ENCODE results near the gene STX10. TPM values are rescaled to one million over a fixed set of nuclear protein-coding genes. Genes with fewer than 3 reads are reported as not detected.
A peak's percentile ranks its signal among the peaks of the same experiment; 100 is the strongest.

Gene STX10
- total RNA-seq, 1 donor from 2014 or later: 42.9 TPM

- Mint-ChIP-seq H3K27ac (ENCODE audit: unreplicated experiment) (peak overlapping the region; percentile 51), H3K4me1 (ENCODE audit: low read depth) (peaks cover 20% of the 10 kb centered on the region), H3K4me3 (ENCODE audit: unreplicated experiment) (no peak overlapping the region), H3K9me3 (ENCODE audit: low read depth) (no peaks in the 10 kb centered on the region), H3K36me3 (ENCODE audit: low read depth) (peaks cover 7% of the 10 kb centered on the region), H3K27me3 (ENCODE audit: low read depth) (no peaks in the 10 kb centered on the region)
- TF ChIP-seq CTCF (IDR thresholded peaks at IDR 0.05): no peak
- no peak for DNase-seq (ENCODE audit: low spot score)
These were observed 11.3 kb downstream of the STX10 start for GRCh38 chr19:13138916-13139198.

GRCh38 chr19:13138171-13138915 is 11.8 kb downstream of the STX10 start:
- no peak overlapping the region for H3K27ac Mint-ChIP-seq (ENCODE audit: unreplicated experiment)
- DNase-seq (ENCODE audit: low spot score): no peak

GRCh38 chr19:13137290-13137794 is 12.8 kb downstream of the STX10 start:
- TF ChIP-seq CTCF (IDR thresholded peaks at IDR 0.05): no peak
- H3K4me3 Mint-ChIP-seq (ENCODE audit: unreplicated experiment): no peak overlapping the region
- no peak overlapping the region for H3K27ac Mint-ChIP-seq (ENCODE audit: unreplicated experiment)
- no peaks in the 10 kb centered on the region for H3K27me3 Mint-ChIP-seq (ENCODE audit: low read depth)
- no peak for DNase-seq (ENCODE audit: low spot score)
- peaks cover 9% of the 10 kb centered on the region for H3K36me3 Mint-ChIP-seq (ENCODE audit: low read depth)
- H3K4me1 Mint-ChIP-seq (ENCODE audit: low read depth): peaks cover 9% of the 10 kb centered on the region
- no peaks in the 10 kb centered on the region for H3K9me3 Mint-ChIP-seq (ENCODE audit: low read depth)

More at GRCh38 chr19:13138171-13138915, 11.8 kb downstream of the STX10 start:
- no peak for TF ChIP-seq CTCF (IDR thresholded peaks at IDR 0.05)
- H3K36me3 Mint-ChIP-seq (ENCODE audit: low read depth): peaks cover 7% of the 10 kb centered on the region
- H3K4me3 Mint-ChIP-seq (ENCODE audit: unreplicated experiment): no peak overlapping the region
- peaks cover 16% of the 10 kb centered on the region for H3K4me1 Mint-ChIP-seq (ENCODE audit: low read depth)
- H3K27me3 Mint-ChIP-seq (ENCODE audit: low read depth): no peaks in the 10 kb centered on the region
- no peaks in the 10 kb centered on the region for H3K9me3 Mint-ChIP-seq (ENCODE audit: low read depth)

- Mint-ChIP-seq H3K4me1 (ENCODE audit: low read depth) (peaks cover 9% of the 10 kb centered on the region), H3K4me3 (ENCODE audit: unreplicated experiment) (no peak overlapping the region), H3K27ac (ENCODE audit: unreplicated experiment) (no peak overlapping the region), H3K27me3 (ENCODE audit: low read depth) (no peaks in the 10 kb centered on the region), H3K36me3 (ENCODE audit: low read depth) (peaks cover 9% of the 10 kb centered on the region), H3K9me3 (ENCODE audit: low read depth) (no peaks in the 10 kb centered on the region)
- TF ChIP-seq CTCF (IDR thresholded peaks at IDR 0.05): no peak
- DNase-seq (ENCODE audit: low spot score): no peak
These were observed 14.8 kb downstream of the STX10 start for GRCh38 chr19:13135068-13136062.

- Mint-ChIP-seq H3K9me3 (ENCODE audit: low read depth) (no peaks in the 10 kb centered on the region), H3K4me3 (ENCODE audit: unreplicated experiment) (no peak overlapping the region), H3K27me3 (ENCODE audit: low read depth) (no peaks in the 10 kb centered on the region), H3K4me1 (ENCODE audit: low read depth) (peaks cover 7% of the 10 kb centered on the region), H3K27ac (ENCODE audit: unreplicated experiment) (peak overlapping the region; percentile 41), H3K36me3 (ENCODE audit: low read depth) (peaks cover 9% of the 10 kb centered on the region)
- no peak for TF ChIP-seq CTCF (IDR thresholded peaks at IDR 0.05)
- DNase-seq (ENCODE audit: low spot score): no peak
These were observed 15.5 kb downstream of the STX10 start for GRCh38 chr19:13134626-13135025.

Measured in chondrocyte (in vitro differentiated cells).